Left lung (tissue), 10 donors: ENCODE results near the gene SLC27A1. TPM values are rescaled to one million over a fixed set of nuclear protein-coding genes. Genes with fewer than 3 reads are reported as not detected.

Source experiments
- ATAC-seq: fragments of 200-7000 bp; cut with Tn5 transposase; one replicate; pipeline ENCODE4 v1.9.1; 2020; ENCODE audit warnings: moderate library complexity
- DNase-seq, 4 donors: peaks; one replicate each; pipeline ENCODE4 v3.0.0-alpha.2; 2013 to 2020
- H3K27ac ChIP-seq, 2 donors: fragments of 200-600 bp; sonication (generic) in 1 of 2; one replicate each; pipeline versions ENCODE4 v1.5.0 to v1.8.0; 2020 to 2021
- H3K27me3 ChIP-seq, 2 donors: fragments of 200-600 bp; sonication (generic) in 1 of 2; one replicate each; pipeline versions ENCODE4 v1.5.0 to v1.8.0; 2020 to 2021
- H3K36me3 ChIP-seq, 2 donors: fragments of 200-600 bp; sonication (generic) in 1 of 2; one replicate each; pipeline versions ENCODE4 v1.5.0 to v1.8.0; 2020 to 2021
- H3K4me1 ChIP-seq, 2 donors: fragments of 200-600 bp; one replicate each; pipeline ENCODE4 v1.8.0; 2021
- H3K4me3 ChIP-seq, 2 donors: fragments of 200-600 bp; sonication (generic) in 1 of 2; one replicate each; pipeline versions ENCODE4 v1.5.0 to v1.8.0; 2020 to 2021; ENCODE audit warnings: mild to moderate bottlenecking in 1 of 2
- H3K9me3 ChIP-seq, 2 donors: fragments of 200-600 bp; sonication (generic) in 1 of 2; one replicate each; pipeline versions ENCODE4 v1.5.0 to v1.8.0; 2020 to 2021
- intact Hi-C, 2 donors: fragments of 100-400 bp; cut with DNase I; formaldehyde crosslinking; loops; one replicate each; pipeline versions ENCODE4 v1.11.2 to v1.14.2; 2022
- polyA plus RNA-seq, 6 donors: library from polyadenylated mRNA; unstranded; fragments of 120-200 nt; gene quantifications; one replicate each; pipeline ENCODE4 v1.2.1, GENCODE V29; 2013; ENCODE audit not compliant: insufficient read length in 6 of 6
- total RNA-seq, 2 donors: library from RNA; stranded (reverse); fragmentation: NEBNext Ultra II Directional; extraction: Animal tissue kit (Norgen Biotek cat#: 25700); gene quantifications; one replicate each; pipeline ENCODE4 v1.2.1, GENCODE V29; 2021
- TF ChIP-seq, protein P1 (sequence below), 2 donors: fragments of 200-600 bp; sonication (generic) in 1 of 2; IDR thresholded peaks; one replicate each; pipeline versions ENCODE4 v1.5.0 to v1.8.0; 2021; ENCODE audit warnings: antibody characterized with exemption in 2 of 2
- donor health status: DM: no; HTN: yes; CAD: no.
- donor health status: DM: no; HTN: no; CAD: no.

Gene SLC27A1
- total and polyA plus RNA-seq, 8 donors, result 16.9 to 28.1 (median 24.1) TPM

DNA sequence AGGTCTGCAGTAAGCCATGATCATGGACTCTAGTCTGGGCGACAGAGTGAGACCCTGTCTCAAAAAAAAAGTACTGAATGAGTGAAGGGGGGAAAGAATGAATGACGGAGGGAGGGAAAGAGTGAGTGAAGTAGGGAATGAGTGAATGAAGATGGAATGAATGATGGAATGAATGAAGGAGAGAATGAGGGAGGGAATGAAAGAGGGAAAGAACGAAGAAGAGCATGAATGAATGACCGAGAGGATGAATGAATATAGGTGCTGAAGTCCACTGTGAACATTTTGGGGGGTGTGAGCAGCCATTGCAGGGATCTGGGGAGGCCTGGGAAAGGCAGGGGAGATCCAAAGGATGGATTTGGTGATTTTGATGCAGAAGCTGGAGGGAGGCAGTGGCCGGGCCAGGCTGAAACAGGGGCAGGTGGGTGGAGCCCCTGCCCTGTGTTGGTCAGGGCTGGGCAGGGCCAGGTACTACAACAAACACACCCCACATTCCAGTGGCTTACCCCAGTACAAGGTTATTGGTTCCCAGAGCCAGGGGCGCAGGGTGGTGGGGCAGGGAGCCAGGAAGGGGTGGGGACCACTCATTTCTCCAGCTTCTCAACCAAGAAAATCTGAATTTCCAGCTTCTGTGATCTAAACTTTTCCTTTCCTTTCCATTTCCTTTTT lies 14.3 kb downstream of the SLC27A1 start:
- ATAC-seq (no peak), DNase-seq (no peak)
- Histone ChIP-seq H3K27ac (no peak overlapping the region), H3K9me3 (no peaks in the 10 kb centered on the region), H3K4me1 (peaks cover 0 to 35% of the 10 kb centered on the region in 2 donors), H3K4me3 (no peak overlapping the region), H3K27me3 (no peaks in the 10 kb centered on the region), H3K36me3 (no peaks in the 10 kb centered on the region)
- TF ChIP-seq, protein P1, sequence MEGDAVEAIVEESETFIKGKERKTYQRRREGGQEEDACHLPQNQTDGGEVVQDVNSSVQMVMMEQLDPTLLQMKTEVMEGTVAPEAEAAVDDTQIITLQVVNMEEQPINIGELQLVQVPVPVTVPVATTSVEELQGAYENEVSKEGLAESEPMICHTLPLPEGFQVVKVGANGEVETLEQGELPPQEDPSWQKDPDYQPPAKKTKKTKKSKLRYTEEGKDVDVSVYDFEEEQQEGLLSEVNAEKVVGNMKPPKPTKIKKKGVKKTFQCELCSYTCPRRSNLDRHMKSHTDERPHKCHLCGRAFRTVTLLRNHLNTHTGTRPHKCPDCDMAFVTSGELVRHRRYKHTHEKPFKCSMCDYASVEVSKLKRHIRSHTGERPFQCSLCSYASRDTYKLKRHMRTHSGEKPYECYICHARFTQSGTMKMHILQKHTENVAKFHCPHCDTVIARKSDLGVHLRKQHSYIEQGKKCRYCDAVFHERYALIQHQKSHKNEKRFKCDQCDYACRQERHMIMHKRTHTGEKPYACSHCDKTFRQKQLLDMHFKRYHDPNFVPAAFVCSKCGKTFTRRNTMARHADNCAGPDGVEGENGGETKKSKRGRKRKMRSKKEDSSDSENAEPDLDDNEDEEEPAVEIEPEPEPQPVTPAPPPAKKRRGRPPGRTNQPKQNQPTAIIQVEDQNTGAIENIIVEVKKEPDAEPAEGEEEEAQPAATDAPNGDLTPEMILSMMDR (IDR thresholded peaks at IDR 0.05), result no peak
- intact Hi-C loops, result no loop called here

DNA sequence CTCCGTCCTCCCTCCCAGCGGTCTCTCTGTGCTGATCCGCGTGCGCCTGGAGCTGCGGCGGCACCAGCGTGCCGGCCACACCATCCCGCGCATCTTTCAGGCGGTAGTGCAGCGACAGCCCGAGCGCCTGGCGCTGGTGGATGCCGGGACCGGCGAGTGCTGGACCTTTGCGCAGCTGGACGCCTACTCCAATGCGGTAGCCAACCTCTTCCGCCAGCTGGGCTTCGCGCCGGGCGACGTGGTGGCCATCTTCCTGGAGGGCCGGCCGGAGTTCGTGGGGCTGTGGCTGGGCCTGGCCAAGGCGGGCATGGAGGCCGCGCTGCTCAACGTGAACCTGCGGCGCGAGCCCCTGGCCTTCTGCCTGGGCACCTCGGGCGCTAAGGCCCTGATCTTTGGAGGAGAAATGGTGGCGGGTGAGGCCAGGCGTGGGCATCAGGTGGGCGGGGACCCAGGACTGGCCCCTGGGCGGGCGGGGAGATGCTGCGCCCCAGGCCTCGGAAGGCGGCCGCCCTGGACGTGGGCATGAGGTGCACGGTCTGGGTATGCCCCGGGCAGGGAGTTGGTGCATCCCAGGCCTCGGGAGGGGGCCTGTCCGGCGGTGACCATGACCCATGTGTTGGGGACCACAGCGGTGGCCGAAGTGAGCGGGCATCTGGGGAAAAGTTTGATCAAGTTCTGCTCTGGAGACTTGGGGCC lies 16.4 kb downstream of the SLC27A1 start:
- intact Hi-C loops, result no loop called here
- Histone ChIP-seq H3K4me3 (no peak overlapping the region), H3K4me1 (peaks cover 0 to 23% of the 10 kb centered on the region in 2 donors), H3K9me3 (no peaks in the 10 kb centered on the region), H3K27me3 (no peaks in the 10 kb centered on the region), H3K36me3 (no peaks in the 10 kb centered on the region), H3K27ac (no peak overlapping the region)
- ATAC-seq, result no peak
- TF ChIP-seq, protein P1 (IDR thresholded peaks at IDR 0.05), result no peak
- DNase-seq, result no peak

DNA sequence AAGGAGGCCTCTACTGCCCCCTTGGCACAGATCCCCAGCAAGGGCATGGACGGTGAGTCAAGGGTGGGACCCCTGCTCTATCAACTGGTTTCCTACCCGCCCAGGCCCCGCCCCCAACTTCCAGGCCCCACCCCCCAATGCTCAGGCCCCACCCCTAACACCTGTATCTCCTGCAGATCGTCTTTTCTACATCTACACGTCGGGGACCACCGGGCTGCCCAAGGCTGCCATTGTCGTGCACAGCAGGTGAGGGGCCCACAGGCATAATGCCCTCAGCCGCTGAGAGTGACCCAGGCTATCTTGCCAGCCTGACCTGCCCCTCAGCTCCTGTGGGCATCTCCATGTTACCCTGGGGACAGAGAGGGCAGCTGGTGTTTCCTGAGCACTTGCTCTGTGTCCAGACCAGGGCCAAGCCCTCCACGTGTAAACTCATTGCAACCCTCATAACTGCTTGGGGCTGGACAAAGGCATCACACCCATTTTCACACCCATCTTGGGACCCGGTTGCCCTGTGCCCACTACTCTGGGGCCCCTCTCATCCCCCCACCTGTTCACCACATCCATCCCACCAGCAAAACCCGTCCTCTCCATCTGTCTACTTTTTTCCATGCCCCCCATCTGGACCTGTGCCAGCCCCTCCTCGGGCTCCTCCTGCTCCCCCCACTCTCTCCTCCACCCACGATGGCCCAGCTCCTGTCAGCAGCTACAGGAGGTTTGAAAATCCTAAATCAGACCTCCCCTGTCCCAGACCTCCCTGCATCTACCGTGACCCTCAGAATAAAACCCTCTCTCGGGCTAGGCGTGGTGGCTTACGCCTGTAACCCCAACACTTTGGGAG lies 17.2 kb downstream of the SLC27A1 start:
- Histone ChIP-seq H3K4me3 (no peak overlapping the region), H3K4me1 (peaks cover 0 to 17% of the 10 kb centered on the region in 2 donors), H3K27ac (no peak overlapping the region), H3K36me3 (no peaks in the 10 kb centered on the region), H3K27me3 (no peaks in the 10 kb centered on the region), H3K9me3 (no peaks in the 10 kb centered on the region)
- intact Hi-C loops, result no loop called here
- ATAC-seq, result no peak
- no peak for DNase-seq
- TF ChIP-seq, protein P1 (IDR thresholded peaks at IDR 0.05), result no peak

DNA sequence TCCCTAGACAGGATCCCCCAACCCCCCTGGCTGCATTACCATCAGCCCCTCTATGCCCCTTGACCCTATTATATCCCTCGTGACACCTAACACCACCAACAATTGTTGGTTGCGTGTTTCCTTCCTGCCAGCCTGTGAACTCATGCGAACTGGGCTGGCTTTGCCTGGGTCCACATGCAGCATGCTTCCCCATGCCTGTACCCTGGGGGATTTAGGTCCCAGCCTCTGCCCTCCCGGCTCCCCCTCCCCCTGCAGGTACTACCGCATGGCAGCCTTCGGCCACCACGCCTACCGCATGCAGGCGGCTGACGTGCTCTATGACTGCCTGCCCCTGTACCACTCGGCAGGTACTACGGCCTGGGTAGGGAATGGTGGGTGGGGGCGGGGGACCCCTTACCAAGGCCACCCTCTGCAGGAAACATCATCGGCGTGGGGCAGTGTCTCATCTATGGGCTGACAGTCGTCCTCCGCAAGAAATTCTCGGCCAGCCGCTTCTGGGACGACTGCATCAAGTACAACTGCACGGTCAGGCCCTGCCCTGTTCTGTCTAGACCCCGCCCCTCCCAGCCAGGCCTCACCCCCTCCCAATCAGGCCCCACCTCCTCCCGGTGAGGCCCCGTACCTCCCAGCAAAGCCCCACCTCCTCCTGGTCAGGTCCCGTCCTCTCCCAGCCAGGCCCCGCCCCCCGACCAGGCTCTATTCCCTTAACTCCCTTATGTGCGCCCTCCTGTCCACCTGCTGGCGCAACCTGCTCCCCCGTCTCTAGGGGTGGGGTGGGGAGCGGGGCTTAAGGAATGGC lies 18.5 kb downstream of the SLC27A1 start:
- Histone ChIP-seq H3K27ac (peak overlapping the region in 1 of 2 donors; percentile 5), H3K36me3 (no peaks in the 10 kb centered on the region), H3K4me1 (peaks cover 0 to 17% of the 10 kb centered on the region in 2 donors), H3K4me3 (peak overlapping the region in 1 of 2 donors; percentile 11), H3K27me3 (no peaks in the 10 kb centered on the region), H3K9me3 (no peaks in the 10 kb centered on the region)
- TF ChIP-seq, protein P1 (IDR thresholded peaks at IDR 0.05), result no peak
- DNase-seq (peak in 3 of 4 donors; percentile 79 to 93 (median 89)), ATAC-seq (peak; percentile 99)
- intact Hi-C loops, result no loop called here
